NCI-H1436 treated with DMSO at 0.1 percent for 48 hours (cell line): ENCODE data around the gene ACAA2.
"Not testable (repeated sequence)": the region's sequence is repeated elsewhere in the genome, so short reads cannot be mapped to it uniquely, and the experiment has no call there.

Experiments
- DNase-seq: peaks from one replicate; lab custom pipeline; 2025; lab: John Stamatoyannopoulos, UW

Gene ACAA2

GRCh38 chr18:49845629-49846360 lies 32.5 kb upstream of the ACAA2 start:
- DNase-seq = no peak

- no peak for DNase-seq
These were observed 31.6 kb upstream of the ACAA2 start for GRCh38 chr18:49844903-49845302.

GRCh38 chr18:49843778-49844625 lies 30.7 kb upstream of the ACAA2 start:
- DNase-seq = no peak

DNA sequence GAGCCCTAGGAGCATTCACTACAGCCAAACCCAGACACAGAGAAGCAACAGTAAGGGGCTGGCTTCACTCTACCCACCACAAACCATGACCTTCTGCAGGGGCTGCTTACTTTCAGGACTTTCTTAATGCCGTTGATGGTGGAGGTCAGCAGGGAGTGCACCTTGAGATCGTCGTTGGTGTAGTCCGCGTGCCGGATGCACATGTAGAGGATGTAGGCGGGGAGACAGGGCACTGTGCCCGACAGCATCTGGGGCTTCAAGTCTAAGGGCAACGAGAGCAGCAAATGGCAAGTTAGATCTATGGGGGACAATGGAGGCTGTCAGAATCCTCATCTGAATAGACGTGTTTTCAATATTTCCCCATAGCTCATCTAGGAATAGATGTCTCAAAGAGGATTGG lies 29.8 kb upstream of the ACAA2 start:
- no peak for DNase-seq

GRCh38 chr18:49842656-49843055 lies 29.3 kb upstream of the ACAA2 start:
- DNase-seq = no peak

DNA sequence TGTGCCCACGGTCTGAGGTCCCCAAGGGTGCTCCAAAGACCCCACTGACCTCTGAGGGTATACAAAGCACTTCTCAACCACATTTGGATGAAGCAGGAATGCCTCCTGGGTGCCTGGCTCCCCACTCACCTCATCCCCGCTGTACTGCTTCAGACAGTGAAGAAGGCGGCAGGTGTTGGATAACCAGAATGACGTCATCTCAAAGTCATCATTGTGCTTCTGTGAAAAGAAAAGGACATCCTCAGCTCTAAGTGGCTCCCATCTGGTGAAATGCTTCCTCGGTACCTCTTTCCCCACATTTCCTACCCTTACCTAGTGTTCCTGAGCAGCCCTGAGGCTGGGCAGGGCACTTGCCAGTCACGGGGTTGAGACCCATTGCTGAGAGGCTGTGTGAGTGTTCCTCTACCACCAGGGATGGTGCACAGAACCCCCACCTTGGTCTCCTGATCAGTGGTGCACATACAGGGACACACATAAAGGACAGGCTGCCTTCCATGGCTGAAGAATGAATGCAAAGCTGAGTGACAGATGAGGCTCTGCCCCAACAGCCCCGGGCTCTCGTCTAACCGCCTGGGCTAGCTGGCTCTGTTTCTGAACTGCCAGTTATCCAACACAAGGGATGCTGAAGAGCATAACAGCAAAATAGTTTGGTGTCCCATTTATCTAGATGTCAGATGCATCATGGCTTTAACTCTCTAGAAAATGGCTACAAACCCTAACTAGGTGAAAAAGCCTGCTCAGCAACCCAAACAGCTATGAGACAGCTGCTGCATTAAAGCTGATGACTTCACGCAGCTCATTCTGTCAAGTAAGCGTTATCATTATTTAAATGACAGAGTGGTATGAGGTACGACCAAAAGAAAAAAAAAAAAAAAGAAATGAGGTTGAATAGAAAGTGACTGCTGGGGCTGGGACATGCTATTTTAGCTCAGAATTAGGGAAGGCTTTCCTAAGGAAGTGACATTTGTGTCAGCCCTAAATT lies 28.2 kb upstream of the ACAA2 start:
- no peak for DNase-seq

- no peak for DNase-seq
These were observed 25.7 kb upstream of the ACAA2 start for GRCh38 chr18:49839012-49839411.

DNA sequence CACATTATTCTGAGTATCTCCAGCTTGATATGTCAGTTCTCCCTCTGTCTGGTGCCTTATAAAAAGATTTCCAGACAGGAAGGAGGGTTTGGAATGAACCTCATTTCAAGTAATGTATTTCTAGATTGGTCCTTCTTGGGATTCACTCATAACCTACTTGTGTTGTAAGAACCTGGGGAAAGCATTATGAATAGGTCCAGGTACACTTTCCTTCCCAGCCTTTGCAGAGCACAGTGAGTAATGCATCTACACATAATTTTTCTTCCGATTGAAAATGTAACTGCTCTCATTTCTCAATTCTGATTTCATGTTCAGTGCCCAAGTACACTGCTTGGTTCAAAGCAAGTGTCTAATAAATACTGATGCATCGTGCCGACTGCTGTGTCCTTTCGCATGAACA lies 25.0 kb upstream of the ACAA2 start:
- DNase-seq = no peak

GRCh38 chr18:49837889-49838288 lies 24.6 kb upstream of the ACAA2 start:
- DNase-seq = no peak

- not testable (repeated sequence) for DNase-seq
These were observed 24.0 kb upstream of the ACAA2 start for GRCh38 chr18:49837316-49837835.

DNA sequence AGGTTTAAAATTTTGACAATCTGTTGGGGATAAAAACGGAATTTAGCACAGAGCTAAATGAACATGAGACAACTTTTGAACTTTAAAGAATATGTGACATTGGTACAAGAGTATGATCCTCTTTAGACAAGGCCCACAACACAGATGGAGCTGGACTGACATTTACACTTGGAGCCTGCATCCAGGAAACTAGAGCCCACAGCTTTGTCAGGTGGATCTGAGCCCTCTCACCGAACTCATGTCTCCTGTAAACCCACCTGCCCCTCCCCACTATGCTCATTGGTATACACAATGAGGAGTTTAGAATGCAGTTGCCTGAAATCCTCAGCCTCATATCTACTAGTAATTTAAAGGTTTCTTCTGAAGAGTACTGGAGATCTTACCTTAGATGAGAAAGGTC lies 22.1 kb upstream of the ACAA2 start:
- DNase-seq = no peak

GRCh38 chr18:49834258-49834657 lies 20.9 kb upstream of the ACAA2 start:
- no peak for DNase-seq

DNA sequence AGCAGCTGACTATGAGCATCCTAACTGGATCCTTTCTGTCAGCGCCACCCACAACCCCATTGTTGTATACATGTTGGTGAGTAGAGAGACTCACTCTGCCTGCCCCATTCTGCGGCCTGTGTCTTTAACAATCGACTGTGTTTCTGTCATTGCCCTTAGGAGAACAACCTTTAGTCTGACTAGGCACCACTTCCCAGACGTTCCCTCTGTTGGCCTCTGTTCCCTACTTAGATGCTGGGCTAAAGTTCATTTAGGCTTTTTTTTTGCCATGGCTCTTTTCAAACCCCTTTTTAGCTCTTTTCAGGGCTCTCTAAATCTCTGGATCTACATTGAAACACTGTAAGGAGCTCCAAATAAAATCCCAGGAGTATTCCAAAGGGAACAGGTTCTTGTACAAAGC lies 20.5 kb upstream of the ACAA2 start:
- DNase-seq = no peak

DNA sequence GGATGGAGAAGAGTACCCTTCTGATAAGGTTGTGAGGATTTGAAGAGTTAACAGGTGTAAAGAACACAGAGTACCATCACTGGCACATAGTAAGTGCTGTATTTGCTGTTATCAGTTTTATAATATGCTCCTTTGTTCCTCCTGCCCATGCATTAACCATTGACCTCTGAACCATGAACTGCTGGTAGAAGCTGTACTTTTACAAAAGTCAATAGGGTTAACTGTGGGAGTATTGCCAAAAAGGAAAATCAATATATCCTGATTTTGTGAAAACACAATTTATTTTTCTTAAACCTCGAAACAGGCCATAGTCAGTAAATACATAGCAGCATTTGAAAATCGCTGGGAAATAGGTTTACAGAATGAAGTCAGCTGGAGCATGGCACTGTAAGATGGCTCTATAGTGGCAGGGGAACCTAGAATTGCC lies 18.9 kb upstream of the ACAA2 start:
- no peak for DNase-seq

DNA sequence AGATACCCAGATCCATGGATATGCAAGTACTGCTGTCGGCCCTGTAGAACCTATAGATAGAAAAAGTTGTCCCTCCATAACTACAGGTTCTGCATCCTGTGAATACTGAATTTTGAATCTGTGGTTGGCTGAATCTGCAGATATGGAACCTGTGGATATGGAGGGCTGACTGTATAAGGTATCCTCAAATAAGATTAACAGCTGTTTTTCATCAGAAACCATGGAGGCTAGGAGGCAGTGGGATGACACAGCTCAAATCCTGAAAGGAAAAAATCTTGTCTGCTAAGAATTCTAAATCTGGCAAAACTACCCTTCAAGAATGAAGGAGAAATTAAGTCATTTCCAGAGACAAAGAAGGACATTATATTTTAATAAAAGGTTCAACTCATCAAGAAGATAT lies 14.7 kb upstream of the ACAA2 start:
- DNase-seq = no peak

- DNase-seq = no peak
These were observed 6.7 kb upstream of the ACAA2 start for GRCh38 chr18:49819823-49820671.

GRCh38 chr18:49819071-49819662 lies 5.8 kb upstream of the ACAA2 start:
- no peak for DNase-seq

DNA sequence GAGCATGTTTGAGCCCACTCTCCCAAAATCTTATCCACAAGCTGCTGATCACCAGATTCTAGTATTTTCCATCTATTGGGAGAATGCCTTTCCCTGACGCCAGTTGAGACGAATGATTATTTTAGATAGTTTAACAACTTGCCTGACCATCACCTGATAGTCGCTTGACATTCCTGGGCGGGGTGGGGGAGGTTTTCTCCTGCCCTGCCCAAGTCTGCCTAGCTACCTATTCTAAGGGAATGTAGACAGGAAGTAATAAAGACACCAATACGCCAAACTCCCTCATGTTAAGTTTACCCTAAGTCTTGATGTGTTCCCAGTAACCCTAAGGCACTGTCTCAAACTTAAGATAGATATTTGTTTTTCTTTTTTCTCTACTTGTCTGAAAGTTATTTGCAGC lies 4.6 kb upstream of the ACAA2 start:
- DNase-seq = no peak

- DNase-seq = no peak
These were observed 2.6 kb upstream of the ACAA2 start for GRCh38 chr18:49815927-49816326.

GRCh38 chr18:49814147-49814499 lies 790 bp upstream of the ACAA2 start:
- DNase-seq = no peak

- DNase-seq = no peak
These were observed 339 bp downstream of the ACAA2 start for GRCh38 chr18:49813069-49813318.
